Measurements from ENCODE around the gene NAB1.
A peak's percentile ranks its signal among the peaks of the same experiment; 100 is the strongest.

NAB1 gene

DNA sequence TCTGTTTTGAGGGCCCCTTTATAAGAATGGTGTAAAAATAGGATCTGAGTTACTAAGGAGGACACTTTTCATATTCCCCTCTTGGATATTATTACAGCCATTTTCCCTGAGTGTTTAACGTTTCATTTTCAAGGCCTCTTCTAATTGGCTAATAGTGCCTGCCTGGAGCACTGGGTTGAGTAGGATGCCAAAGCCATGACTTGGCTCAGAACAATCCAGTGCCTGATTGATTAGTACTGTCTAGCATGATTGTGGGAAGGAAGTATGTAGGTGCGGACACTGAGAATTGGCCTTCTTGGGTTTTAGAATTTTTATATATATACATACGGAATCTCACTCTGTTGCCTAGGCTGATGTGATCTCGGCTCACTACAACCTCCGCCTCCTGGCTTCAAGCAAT is 66.1 kb downstream of the NAB1 start:
- ChIA-PET CTCF (interaction anchor here (1.7 kb wide), 1 partner anchor 35 kb away, joined by 5 read pairs; no protein-coding TSS in a partner anchor), POLR2A (no interaction called here)
- TF ChIP-seq, protein P1, sequence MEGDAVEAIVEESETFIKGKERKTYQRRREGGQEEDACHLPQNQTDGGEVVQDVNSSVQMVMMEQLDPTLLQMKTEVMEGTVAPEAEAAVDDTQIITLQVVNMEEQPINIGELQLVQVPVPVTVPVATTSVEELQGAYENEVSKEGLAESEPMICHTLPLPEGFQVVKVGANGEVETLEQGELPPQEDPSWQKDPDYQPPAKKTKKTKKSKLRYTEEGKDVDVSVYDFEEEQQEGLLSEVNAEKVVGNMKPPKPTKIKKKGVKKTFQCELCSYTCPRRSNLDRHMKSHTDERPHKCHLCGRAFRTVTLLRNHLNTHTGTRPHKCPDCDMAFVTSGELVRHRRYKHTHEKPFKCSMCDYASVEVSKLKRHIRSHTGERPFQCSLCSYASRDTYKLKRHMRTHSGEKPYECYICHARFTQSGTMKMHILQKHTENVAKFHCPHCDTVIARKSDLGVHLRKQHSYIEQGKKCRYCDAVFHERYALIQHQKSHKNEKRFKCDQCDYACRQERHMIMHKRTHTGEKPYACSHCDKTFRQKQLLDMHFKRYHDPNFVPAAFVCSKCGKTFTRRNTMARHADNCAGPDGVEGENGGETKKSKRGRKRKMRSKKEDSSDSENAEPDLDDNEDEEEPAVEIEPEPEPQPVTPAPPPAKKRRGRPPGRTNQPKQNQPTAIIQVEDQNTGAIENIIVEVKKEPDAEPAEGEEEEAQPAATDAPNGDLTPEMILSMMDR (IDR thresholded peaks at IDR 0.05; ENCODE audit: control extremely low read depth, extremely low read depth, low read depth, missing control alignments): no peak
- DNase-seq (ENCODE audit: extremely low spot score): no peak

DNA sequence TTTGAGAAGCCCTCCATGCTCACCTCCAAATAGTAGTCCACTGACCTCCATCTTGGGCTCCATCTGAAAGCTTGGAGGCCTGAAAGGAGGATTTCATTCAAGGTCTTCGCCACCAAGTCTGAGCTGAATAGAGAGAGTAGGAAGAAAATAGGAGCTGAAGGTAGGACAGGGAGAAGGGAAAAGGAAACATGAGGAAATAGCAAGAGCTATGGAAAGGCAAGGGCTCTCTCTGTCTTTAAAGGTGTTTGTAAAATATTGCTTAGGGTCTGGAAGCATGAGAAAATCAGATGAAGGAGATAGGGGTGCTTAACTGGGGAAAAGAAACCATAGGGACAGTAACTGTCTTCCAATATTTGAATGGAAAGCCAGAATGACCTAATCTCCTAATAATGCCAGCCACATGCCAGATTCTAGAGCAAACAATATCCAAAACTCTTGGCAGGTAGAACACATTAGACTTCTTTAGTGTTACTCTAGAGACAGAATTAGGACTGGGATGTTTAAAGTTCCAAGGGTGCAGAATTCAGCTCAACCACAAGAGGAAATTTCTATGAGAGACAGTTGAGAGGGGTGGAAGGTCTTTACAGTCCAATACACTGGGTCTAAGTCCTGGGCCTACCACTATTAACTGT is 67.4 kb downstream of the NAB1 start:
- POLR2A ChIA-PET: interaction anchor here (0.8 kb wide), 1 partner anchor 38 kb away, joined by 3 read pairs; no protein-coding TSS in a partner anchor
- DNase-seq (ENCODE audit: extremely low spot score): no peak
- CTCF ChIA-PET: interaction anchor here (0.8 to 1.7 kb wide), 6 partner anchors 12 to 81 kb away, joined by 3 to 8 read pairs (median 3); no protein-coding TSS in a partner anchor
- TF ChIP-seq, protein P1 (IDR thresholded peaks at IDR 0.05; ENCODE audit: control extremely low read depth, extremely low read depth, low read depth, missing control alignments): no peak

DNA sequence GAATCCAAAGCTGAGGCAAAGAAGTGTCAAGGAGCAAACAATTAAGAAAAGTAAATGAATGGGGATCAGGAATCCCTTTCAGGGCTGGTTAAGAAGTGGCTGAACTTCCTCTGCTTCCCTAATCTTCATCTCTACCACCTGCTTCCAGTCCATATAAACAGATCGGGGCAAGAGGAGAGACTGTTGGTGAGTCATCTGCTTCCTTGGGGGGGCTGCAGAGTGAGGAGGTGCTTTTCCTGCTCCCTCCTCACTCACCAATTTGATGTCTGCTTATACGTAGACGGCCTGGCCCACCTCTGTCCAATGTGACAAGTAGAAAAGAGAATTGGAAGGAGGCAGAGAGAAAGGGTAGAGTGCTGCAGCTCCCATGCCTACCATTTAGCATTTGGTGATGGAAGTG is 68.4 kb downstream of the NAB1 start:
- POLR2A ChIA-PET: no interaction called here
- CTCF ChIA-PET: interaction anchor here (1.0 to 1.6 kb wide), 3 partner anchors 13 to 82 kb away, joined by 3 to 4 read pairs (median 3); no protein-coding TSS in a partner anchor
- DNase-seq (ENCODE audit: extremely low spot score): no peak
- TF ChIP-seq, protein P1 (IDR thresholded peaks at IDR 0.05; ENCODE audit: control extremely low read depth, extremely low read depth, low read depth, missing control alignments): no peak

DNA sequence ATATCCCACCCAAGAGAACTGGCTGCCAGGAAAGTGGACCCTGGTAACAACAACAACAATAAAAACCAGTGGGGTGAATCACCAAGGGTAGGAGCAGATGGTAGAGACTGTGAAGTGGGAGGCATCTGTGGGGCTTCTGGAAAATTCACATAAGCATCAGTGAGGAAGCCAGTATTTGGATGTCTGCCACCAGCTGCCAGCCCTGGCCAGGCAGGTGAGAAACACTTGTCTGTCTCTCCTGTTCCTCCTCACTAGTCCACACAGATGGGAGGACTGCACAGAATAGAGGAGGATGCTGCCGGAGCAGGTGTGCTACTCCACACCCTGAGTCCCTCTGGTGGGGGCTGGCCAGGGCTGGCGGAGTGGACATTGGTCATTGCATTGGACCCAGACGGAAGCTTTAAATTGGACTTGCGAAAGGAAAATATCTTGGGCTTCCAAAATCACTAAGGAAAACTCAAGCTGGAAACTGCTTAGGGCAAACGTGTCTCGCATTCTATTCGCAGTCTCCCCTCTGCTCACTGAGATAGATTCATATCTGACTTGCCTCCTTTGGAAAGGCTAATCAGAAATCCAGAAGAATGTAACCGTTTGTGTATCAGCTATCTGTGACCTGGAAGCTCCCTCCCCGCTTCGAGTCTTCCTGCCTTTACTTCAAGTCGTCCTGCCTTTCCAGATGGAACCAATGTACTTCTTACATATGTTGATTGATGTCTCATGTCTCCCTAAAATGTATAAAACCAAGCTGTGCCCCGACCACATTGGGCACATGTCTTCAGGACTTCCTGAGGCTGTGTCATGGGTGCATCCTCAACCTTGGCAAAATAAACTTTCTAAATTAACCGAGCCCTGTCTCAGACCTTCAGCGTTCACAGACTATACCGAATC is 69.1 kb downstream of the NAB1 start:
- ChIA-PET CTCF (interaction anchor here (0.8 to 1.4 kb wide), 6 partner anchors 13 to 41 kb away, joined by 3 to 4 read pairs (median 3); no protein-coding TSS in a partner anchor), POLR2A (interaction anchor here (0.6 to 0.9 kb wide), 2 partner anchors 9 to 165 kb away, joined by 3 read pairs; no protein-coding TSS in a partner anchor)
- DNase-seq (ENCODE audit: extremely low spot score): no peak
- TF ChIP-seq, protein P1 (IDR thresholded peaks at IDR 0.05; ENCODE audit: control extremely low read depth, extremely low read depth, low read depth, missing control alignments): no peak

DNA sequence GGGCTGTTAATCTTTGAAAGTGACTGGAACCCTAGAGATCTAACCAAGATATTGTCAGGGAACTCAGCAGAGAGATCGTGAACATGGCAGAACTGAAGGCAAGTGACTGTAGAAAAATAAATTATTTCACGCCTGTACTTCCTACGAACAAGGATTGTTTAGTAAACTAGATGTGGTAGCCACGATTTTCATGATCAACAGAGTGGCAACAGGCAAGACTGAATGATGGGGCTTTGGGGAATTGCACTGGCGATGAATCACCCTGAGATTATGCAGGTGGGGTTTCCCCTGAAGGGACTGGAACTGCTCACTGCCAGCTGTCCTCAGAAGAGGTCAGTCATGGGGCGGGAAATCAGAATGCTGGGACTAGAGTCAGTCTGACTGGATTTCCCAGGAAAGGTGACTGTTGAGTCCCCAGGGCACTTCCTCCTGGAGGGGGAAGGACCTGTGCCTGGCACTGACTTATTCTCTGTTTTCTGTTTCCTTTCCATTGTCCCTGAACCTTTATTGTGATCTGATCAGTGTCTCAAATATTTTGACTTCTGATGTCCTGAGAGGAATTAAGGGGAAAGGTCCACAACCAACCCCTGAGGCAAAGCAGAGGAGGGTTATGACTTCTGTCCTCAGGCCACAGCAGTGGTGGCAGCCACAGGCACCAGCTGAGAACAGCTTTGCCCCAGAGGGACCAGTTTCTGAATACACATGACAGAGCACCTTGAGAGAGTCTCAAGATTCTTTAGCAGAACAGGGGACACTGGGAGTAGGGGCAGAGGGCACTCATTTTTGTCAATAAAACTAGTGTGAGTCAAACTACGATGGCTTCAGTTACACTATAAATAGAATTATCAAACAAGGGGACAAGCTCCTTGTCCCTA is 70.0 kb downstream of the NAB1 start:
- POLR2A ChIA-PET: interaction anchor here (0.5 to 0.9 kb wide), 4 partner anchors 10 to 164 kb away, joined by 3 read pairs; no protein-coding TSS in a partner anchor
- CTCF ChIA-PET: interaction anchor here (0.8 to 3.3 kb wide), 12 partner anchors 13 to 40 kb away, joined by 3 to 13 read pairs (median 3); no protein-coding TSS in a partner anchor

More for the DNA sequence above, 70.0 kb downstream of the NAB1 start:
- DNase-seq (ENCODE audit: extremely low spot score): peak; percentile 67
- TF ChIP-seq, protein P1 (IDR thresholded peaks at IDR 0.05; ENCODE audit: control extremely low read depth, extremely low read depth, low read depth, missing control alignments): peak; percentile 12
